Neural cell (in vitro differentiated cells): ENCODE measurements around the gene C1orf74. TPM values are rescaled to one million over a fixed set of nuclear protein-coding genes. Genes with fewer than 3 reads are reported as not detected.

ENCODE experiments used
- H2AFZ ChIP-seq: fragments of 200-600, 300-800 bp; sonication (generic), shearing (Covaris generic); 2 replicates; pipeline ENCODE4 v1.6.0; 2014; ENCODE audit warnings: low read depth, mild to moderate bottlenecking, antibody characterized with exemption, low read length, moderate library complexity
- H3F3A ChIP-seq: fragments of 200-600 bp; shearing (Covaris generic); 2 replicates; pipeline ENCODE4 v1.6.1; 2016; ENCODE audit warnings: mild to moderate bottlenecking, moderate library complexity, mixed read lengths, antibody characterized with exemption, low read length; ENCODE audit not compliant: insufficient read depth, poor library complexity, severe bottlenecking
- H3K27ac ChIP-seq: fragments of 200-600, 300-800 bp; sonication (generic), shearing (Covaris generic); 2 replicates; pipeline ENCODE4 v1.5.1; 2014; ENCODE audit warnings: mild to moderate bottlenecking, low read length, moderate library complexity
- H3K27me3 ChIP-seq: fragments of 300-800, 200-600 bp; sonication (generic), shearing (Covaris generic); 2 replicates; pipeline ENCODE4 v1.6.0; 2014; ENCODE audit warnings: mild to moderate bottlenecking, low read depth, low read length, moderate library complexity; ENCODE audit not compliant: insufficient read depth
- H3K36me3 ChIP-seq: fragments of 300-800, 200-600 bp; sonication (generic), shearing (Covaris generic); 2 replicates; pipeline ENCODE4 v1.5.1; 2014; ENCODE audit warnings: mild to moderate bottlenecking, antibody characterized with exemption, low read length, moderate library complexity; ENCODE audit not compliant: insufficient read depth
- H3K4me2 ChIP-seq: fragments of 300-800, 200-600 bp; sonication (generic), shearing (Covaris generic); 2 replicates; pipeline ENCODE4 v1.6.0; 2014; ENCODE audit warnings: mild to moderate bottlenecking, low read length
- H3K4me3 ChIP-seq: fragments of 300-800, 200-600 bp; sonication (generic), shearing (Covaris generic); 2 replicates; pipeline ENCODE4 v1.5.1; 2014; ENCODE audit warnings: mild to moderate bottlenecking, low read length, moderate library complexity
- H3K79me2 ChIP-seq: fragments of 200-600 bp; shearing (Covaris generic); replicated peaks from 2 replicates; pipeline ENCODE4 v1.6.0; 2014; ENCODE audit warnings: mild to moderate bottlenecking, low read length, moderate library complexity; ENCODE audit not compliant: insufficient read depth
- H3K9ac ChIP-seq: fragments of 300-800, 200-600 bp; sonication (generic), shearing (Covaris generic); 2 replicates; pipeline ENCODE4 v1.6.1; 2016; ENCODE audit warnings: mild to moderate bottlenecking, low read length, mixed read lengths
- H3K9me2 ChIP-seq: fragments of 200-600 bp; shearing (Covaris generic); 2 replicates; pipeline ENCODE4 v1.6.1; 2016; ENCODE audit warnings: mild to moderate bottlenecking, low read length, mixed read lengths; ENCODE audit not compliant: insufficient read depth
- H3K9me3 ChIP-seq: fragments of 200-600, 300-800 bp; sonication (generic), shearing (Covaris generic); 2 replicates; pipeline ENCODE4 v1.6.1; 2016; ENCODE audit warnings: mild to moderate bottlenecking, mixed run types, low read length, moderate library complexity, mixed read lengths
- H4K20me1 ChIP-seq: fragments of 200-600 bp; shearing (Covaris generic); 2 replicates; pipeline ENCODE4 v1.6.1; 2016; ENCODE audit warnings: mild to moderate bottlenecking, mixed run types; ENCODE audit not compliant: insufficient read depth
- EP300 ChIP-seq: fragments of 450-650 bp; conservative IDR thresholded peaks from 2 replicates; pipeline ENCODE4 v1.6.1; 2014; ENCODE audit warnings: antibody characterized with exemption, mild to moderate bottlenecking, moderate library complexity; ENCODE audit not compliant: poor library complexity, severe bottlenecking
- MXI1 ChIP-seq: fragments of 450-650 bp; conservative IDR thresholded peaks from 2 replicates; pipeline ENCODE4 v1.6.1; 2014; ENCODE audit warnings: antibody characterized with exemption, mild to moderate bottlenecking; ENCODE audit not compliant: poor library complexity, severe bottlenecking
- POLR2AphosphoS5 ChIP-seq: IDR thresholded peaks from 2 replicates; pipeline ENCODE4 v1.6.1; 2012
- RAD21 ChIP-seq: fragments of 450-650 bp; conservative IDR thresholded peaks from 2 replicates; pipeline ENCODE4 v1.6.1; 2014; ENCODE audit warnings: antibody characterized with exemption, mild to moderate bottlenecking, moderate library complexity
- SMC3 ChIP-seq: fragments of 450-650 bp; conservative IDR thresholded peaks from 2 replicates; pipeline ENCODE4 v1.6.1; 2014; ENCODE audit warnings: antibody characterized with exemption, mild to moderate bottlenecking, moderate library complexity; ENCODE audit not compliant: poor library complexity
- TAF1 ChIP-seq: IDR thresholded peaks from 2 replicates; pipeline ENCODE4 v1.6.1; 2012; ENCODE audit warnings: low read depth
- polyA plus RNA-seq: library from polyadenylated mRNA; depleted of rRNA; stranded (reverse); fragments of >200 nt; gene quantifications from 2 replicates; pipeline ENCODE4 v1.2.3, GENCODE V29; 2014
- TF ChIP-seq, protein P1 (sequence below): fragments of 450-650 bp; IDR thresholded peaks from 2 replicates; pipeline ENCODE4 v1.5.1; 2014; ENCODE audit warnings: antibody characterized with exemption, mild to moderate bottlenecking, moderate library complexity; ENCODE audit not compliant: poor library complexity, severe bottlenecking
- TF ChIP-seq, protein P2 (sequence below): IDR thresholded peaks from 2 replicates; pipeline ENCODE4 v1.6.1; 2012; ENCODE audit warnings: borderline replicate concordance

C1orf74 gene
- polyA plus RNA-seq, 1 donor from 2014 or later = 1.4 TPM

DNA sequence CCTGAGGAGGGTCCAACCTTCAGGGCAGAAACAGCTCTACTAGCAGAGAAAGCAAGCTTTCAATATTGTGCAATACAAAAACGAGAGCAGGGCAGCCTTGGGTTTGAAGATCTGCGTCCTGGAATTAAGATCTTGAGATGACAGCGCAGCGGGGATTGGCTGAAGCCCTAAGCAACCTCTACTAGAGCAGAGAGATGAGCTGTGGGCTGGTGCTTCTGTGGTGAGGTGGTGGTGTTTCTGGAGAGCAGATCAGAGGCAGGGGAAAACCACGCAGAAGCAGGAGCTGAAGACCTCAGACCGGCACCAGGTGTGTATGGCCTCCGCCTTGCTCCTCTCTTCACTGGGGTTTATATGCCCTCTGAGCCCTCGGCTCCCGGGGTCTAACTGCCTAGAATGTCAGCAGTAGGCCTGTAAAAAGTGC, 16.0 kb downstream of the C1orf74 start:
- Histone ChIP-seq H3K9me2 (no peaks in the 10 kb centered on the region), H3K4me2 (no peak overlapping the region), H2AFZ (no peak overlapping the region), H3K4me3 (no peak overlapping the region), H3K79me2 (no peaks in the 10 kb centered on the region), H3K27me3 (no peaks in the 10 kb centered on the region), H3K9ac (no peak overlapping the region), H3K9me3 (no peaks in the 10 kb centered on the region), H3K27ac (no peak overlapping the region), H3F3A (no peaks in the 10 kb centered on the region), H4K20me1 (no peaks in the 10 kb centered on the region), H3K36me3 (no peaks in the 10 kb centered on the region)
- TF ChIP-seq, protein P1, sequence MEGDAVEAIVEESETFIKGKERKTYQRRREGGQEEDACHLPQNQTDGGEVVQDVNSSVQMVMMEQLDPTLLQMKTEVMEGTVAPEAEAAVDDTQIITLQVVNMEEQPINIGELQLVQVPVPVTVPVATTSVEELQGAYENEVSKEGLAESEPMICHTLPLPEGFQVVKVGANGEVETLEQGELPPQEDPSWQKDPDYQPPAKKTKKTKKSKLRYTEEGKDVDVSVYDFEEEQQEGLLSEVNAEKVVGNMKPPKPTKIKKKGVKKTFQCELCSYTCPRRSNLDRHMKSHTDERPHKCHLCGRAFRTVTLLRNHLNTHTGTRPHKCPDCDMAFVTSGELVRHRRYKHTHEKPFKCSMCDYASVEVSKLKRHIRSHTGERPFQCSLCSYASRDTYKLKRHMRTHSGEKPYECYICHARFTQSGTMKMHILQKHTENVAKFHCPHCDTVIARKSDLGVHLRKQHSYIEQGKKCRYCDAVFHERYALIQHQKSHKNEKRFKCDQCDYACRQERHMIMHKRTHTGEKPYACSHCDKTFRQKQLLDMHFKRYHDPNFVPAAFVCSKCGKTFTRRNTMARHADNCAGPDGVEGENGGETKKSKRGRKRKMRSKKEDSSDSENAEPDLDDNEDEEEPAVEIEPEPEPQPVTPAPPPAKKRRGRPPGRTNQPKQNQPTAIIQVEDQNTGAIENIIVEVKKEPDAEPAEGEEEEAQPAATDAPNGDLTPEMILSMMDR = no peak
- TF ChIP-seq MXI1 = no peak
- no peak for TF ChIP-seq EP300
- TF ChIP-seq TAF1 = no peak

DNA sequence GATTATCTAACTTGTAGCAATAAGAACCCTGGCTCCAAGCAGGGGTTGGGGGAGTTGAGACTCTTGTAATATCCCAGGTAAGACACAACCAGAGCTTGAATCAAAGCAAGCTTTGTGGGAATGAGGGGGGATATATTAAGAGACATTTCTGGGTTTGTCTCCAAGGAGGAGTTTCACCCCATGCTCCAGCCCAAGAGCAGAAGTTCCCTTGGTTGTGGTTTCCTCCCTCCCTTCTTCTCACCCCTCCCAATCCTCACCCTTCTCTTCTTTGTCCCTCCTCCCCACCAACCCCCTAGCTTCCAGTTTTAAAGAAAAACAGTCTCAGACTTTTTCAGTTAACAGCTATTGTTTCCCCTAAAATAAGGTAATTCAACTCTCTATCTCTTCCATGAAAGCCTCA, 16.7 kb downstream of the C1orf74 start:
- Histone ChIP-seq H3K4me2 (no peak overlapping the region), H3K27ac (no peak overlapping the region), H3K9me2 (no peaks in the 10 kb centered on the region), H3K9me3 (no peaks in the 10 kb centered on the region), H3K79me2 (no peaks in the 10 kb centered on the region), H4K20me1 (no peaks in the 10 kb centered on the region), H3K4me3 (no peak overlapping the region), H3K36me3 (no peaks in the 10 kb centered on the region), H2AFZ (no peak overlapping the region), H3K27me3 (no peaks in the 10 kb centered on the region), H3F3A (no peaks in the 10 kb centered on the region), H3K9ac (no peak overlapping the region)
- TF ChIP-seq MXI1 (no peak), EP300 (no peak), SMC3 (no peak), TAF1 (no peak), RAD21 (no peak), POLR2AphosphoS5 (no peak)
- TF ChIP-seq, protein P1 = no peak
- TF ChIP-seq, protein P2, sequence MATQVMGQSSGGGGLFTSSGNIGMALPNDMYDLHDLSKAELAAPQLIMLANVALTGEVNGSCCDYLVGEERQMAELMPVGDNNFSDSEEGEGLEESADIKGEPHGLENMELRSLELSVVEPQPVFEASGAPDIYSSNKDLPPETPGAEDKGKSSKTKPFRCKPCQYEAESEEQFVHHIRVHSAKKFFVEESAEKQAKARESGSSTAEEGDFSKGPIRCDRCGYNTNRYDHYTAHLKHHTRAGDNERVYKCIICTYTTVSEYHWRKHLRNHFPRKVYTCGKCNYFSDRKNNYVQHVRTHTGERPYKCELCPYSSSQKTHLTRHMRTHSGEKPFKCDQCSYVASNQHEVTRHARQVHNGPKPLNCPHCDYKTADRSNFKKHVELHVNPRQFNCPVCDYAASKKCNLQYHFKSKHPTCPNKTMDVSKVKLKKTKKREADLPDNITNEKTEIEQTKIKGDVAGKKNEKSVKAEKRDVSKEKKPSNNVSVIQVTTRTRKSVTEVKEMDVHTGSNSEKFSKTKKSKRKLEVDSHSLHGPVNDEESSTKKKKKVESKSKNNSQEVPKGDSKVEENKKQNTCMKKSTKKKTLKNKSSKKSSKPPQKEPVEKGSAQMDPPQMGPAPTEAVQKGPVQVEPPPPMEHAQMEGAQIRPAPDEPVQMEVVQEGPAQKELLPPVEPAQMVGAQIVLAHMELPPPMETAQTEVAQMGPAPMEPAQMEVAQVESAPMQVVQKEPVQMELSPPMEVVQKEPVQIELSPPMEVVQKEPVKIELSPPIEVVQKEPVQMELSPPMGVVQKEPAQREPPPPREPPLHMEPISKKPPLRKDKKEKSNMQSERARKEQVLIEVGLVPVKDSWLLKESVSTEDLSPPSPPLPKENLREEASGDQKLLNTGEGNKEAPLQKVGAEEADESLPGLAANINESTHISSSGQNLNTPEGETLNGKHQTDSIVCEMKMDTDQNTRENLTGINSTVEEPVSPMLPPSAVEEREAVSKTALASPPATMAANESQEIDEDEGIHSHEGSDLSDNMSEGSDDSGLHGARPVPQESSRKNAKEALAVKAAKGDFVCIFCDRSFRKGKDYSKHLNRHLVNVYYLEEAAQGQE = no peak
